ENCODE measurements around the gene RNASEH2A. TPM values are rescaled to one million over a fixed set of nuclear protein-coding genes. Genes with fewer than 3 reads are reported as not detected.

RNASEH2A gene
- total RNA-seq, 1 experiment from 2014 or later = 79.5 TPM

GRCh38 chr19:12786141-12786870 is 20.1 kb upstream of the RNASEH2A start:
- no peaks in the 10 kb centered on the region for H3K79me1 ChIP-seq (ENCODE audit: insufficient read depth, low read depth, low read length, poor library complexity, severe bottlenecking)
- peaks cover 6% of the 10 kb centered on the region for H3K27me3 Mint-ChIP-seq (ENCODE audit: low read depth)
- no peak overlapping the region for H4K5ac ChIP-seq (ENCODE audit: insufficient read length, low read depth, low read length)
- no peaks in the 10 kb centered on the region for H3K79me2 ChIP-seq (ENCODE audit: insufficient read depth, low read length)
- H3K27me3 ChIP-seq (ENCODE audit: insufficient read depth, low read length) = no peaks in the 10 kb centered on the region; the same call in 1 of the 2 replicates
- no peak overlapping the region for H2AFZ ChIP-seq (ENCODE audit: low read length)
- no peak overlapping the region for H4K8ac ChIP-seq (replicated peaks; ENCODE audit: insufficient read length, low read depth, low read length)
- no peak overlapping the region; the same call in 1 of the 2 replicates for H3K14ac ChIP-seq (ENCODE audit: insufficient read depth, low read length)
- no peak overlapping the region for H3K4ac ChIP-seq (ENCODE audit: low read depth, low read length)
- no peak overlapping the region for H3K27ac Mint-ChIP-seq
- H3K9me3 ChIP-seq (ENCODE audit: control insufficient read depth, low read depth, low read length) = no peaks in the 10 kb centered on the region
- no peak overlapping the region for H2BK12ac ChIP-seq (ENCODE audit: insufficient read length, low read depth, low read length)
- no peak overlapping the region for H3T11ph ChIP-seq (ENCODE audit: low read length)
- H3K23ac ChIP-seq (ENCODE audit: insufficient read length, low read depth, low read length) = no peak overlapping the region
- H2AK5ac ChIP-seq (ENCODE audit: insufficient read length, low read length) = no peak overlapping the region
- H3K4me3 Mint-ChIP-seq = no peak overlapping the region
- no peak overlapping the region for H2BK20ac ChIP-seq (ENCODE audit: low read depth, low read length, poor library complexity, severe bottlenecking)
- H3K4me1 ChIP-seq (ENCODE audit: insufficient read depth, low read length) = peaks cover 6% of the 10 kb centered on the region
- H4K20me1 ChIP-seq (ENCODE audit: control insufficient read depth, insufficient read depth, insufficient read length) = no peaks in the 10 kb centered on the region
- no peak for TF ChIP-seq CTCF (conservative IDR thresholded peaks at IDR 0.05)
- no peak overlapping the region for H3K9ac ChIP-seq (ENCODE audit: extremely low read depth, insufficient read length, low read length)
- no peak overlapping the region for H2BK5ac ChIP-seq (ENCODE audit: insufficient read length, low read length)
- H3K18ac ChIP-seq (ENCODE audit: insufficient read length, low read depth, low read length) = no peak overlapping the region
- no peak overlapping the region for H3K27ac ChIP-seq (ENCODE audit: insufficient read length, low read depth, low read length)
- H3K36me3 Mint-ChIP-seq (ENCODE audit: insufficient read depth in 1 of 3, low read depth in 3 of 3) = no peaks in the 10 kb centered on the region
- no peak for DNase-seq
- no peak overlapping the region for H4K91ac ChIP-seq (ENCODE audit: insufficient read length, low read depth, low read length)
- no peak overlapping the region for H2BK120ac ChIP-seq (ENCODE audit: low read depth, low read length, poor library complexity, severe bottlenecking)
- H3K23me2 ChIP-seq (ENCODE audit: insufficient read length, low read depth, low read length, poor library complexity, severe bottlenecking) = peaks cover 27% of the 10 kb centered on the region
- WGBS (ENCODE audit: extremely low coverage, insufficient read length, low lambda C conversion rate) = no CpG with 5 or more reads among the region's 18 CpGs
- H3K56ac ChIP-seq (ENCODE audit: insufficient read length, low read depth, low read length) = no peak overlapping the region
- H3K4me1 Mint-ChIP-seq = peaks cover 28 to 32% of the 10 kb centered on the region in 2 experiments
- H2BK15ac ChIP-seq (ENCODE audit: low read depth, low read length) = no peak overlapping the region
- no peaks in the 10 kb centered on the region for H3K9me3 Mint-ChIP-seq
- no peak overlapping the region for H3K4me2 ChIP-seq (ENCODE audit: insufficient read depth, insufficient read length, low read length)
